ENCODE data around the gene CHST6.
"Not testable (repeated sequence)": the region's sequence is repeated elsewhere in the genome, so short reads cannot be mapped to it uniquely, and the experiment has no call there.

The CHST6 gene

DNA sequence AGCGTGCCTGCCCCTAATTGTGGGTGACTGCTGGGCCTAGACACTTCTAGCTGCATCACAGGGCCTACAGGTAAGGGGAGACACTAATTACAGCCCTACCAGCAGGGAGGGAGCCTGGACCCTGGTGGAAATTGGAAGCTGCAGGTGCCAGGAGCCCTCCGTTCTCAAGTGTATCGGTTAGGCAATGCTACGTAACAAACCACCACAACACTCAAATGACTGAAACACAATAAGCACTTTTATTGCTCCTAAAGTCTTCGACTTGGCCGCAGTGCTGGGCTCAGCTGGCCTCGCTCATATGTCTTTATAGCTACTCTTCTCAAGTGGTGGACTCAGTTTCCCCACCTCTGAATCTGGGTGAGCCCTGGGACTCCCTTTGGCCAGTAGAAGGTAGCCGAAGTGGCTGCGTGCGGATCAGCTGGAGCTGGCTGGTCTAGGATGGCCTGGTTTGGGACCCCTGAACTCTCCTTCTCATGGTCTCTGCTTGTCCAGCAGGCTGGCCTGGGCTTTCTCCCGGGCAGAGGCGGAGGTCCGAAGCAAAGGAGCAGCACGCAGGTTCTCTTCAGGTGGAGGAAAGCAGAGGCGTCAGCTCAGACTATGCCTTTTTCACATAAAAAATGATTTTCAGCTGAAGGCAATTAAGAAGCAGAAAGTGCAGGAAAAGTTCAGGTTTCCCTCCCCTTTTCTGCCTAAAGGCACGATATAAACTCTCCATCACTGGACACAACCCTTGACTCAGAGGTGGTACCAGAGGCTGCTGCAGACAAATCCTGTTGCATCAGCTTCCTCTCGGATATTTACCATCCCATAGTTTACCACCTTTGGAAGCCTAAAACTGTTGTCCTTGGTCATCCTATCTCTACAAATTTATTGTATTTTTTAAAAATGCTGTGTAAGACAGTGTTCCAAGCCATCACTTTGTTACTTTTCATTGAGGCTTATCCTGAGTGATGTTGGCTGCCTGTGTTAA lies 22.0 kb downstream of the CHST6 start:
- DNase-seq = no peak

DNA sequence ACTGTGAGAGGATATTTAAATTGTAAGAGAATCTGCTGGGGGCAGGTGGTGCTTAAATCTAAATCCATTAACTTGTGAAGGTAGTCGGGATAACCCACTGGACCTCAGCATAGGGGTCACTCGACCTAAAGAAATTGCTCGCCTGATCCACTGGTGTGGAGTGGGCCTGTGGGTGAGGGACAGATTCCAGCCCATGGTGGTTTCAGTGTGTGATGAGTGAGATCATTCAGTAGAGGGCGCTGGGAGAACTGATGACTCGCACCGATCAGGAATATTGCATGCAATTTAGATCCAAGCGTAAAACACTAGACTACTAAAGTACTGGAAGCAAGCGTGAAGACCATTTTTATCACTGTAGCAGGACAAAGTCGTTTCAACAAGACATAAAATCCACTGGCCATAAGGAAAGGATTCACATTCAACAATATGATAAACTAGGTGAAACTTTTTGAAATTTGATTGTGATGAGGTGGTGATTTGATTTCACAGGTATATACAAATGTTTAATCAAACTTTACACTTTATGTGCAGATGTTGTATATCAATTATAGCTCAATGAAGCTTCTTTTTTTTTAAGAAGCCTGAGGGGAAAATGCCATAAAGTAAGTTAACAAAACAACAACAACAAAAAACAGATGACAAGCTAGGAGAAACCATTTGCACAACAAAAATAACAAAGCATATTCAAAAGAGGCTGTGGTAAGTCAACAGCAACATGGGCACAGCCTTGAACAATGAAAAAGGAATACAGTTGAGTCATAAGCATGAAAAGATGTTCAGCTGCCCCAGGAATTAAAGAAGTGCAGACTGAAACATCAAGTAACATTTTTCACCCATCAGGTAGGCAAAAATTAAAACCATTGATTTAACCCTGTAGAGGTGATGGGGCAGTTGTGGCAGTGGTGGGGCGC lies 23.3 kb downstream of the CHST6 start:
- DNase-seq = peak; percentile 27 to 37

DNA sequence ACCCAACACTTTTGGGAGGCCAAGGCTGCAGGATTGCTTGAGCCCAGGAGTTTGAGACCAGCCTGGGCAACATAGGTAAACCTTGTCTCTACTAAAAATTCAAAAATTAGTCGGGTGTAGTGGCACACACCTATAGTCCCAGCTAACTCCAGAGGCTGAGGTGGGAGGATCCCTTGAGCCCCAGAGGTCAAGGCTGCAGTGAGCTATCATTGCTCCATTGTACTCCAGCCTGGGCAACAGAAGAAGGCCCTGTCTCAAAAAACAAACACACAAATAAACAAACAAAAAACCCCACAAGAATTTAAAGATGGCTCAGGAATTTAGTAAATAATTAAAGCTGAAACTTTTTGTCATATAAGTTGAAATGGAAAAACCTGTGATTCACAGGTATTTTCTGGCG lies 28.5 kb downstream of the CHST6 start:
- DNase-seq = no peak

DNA sequence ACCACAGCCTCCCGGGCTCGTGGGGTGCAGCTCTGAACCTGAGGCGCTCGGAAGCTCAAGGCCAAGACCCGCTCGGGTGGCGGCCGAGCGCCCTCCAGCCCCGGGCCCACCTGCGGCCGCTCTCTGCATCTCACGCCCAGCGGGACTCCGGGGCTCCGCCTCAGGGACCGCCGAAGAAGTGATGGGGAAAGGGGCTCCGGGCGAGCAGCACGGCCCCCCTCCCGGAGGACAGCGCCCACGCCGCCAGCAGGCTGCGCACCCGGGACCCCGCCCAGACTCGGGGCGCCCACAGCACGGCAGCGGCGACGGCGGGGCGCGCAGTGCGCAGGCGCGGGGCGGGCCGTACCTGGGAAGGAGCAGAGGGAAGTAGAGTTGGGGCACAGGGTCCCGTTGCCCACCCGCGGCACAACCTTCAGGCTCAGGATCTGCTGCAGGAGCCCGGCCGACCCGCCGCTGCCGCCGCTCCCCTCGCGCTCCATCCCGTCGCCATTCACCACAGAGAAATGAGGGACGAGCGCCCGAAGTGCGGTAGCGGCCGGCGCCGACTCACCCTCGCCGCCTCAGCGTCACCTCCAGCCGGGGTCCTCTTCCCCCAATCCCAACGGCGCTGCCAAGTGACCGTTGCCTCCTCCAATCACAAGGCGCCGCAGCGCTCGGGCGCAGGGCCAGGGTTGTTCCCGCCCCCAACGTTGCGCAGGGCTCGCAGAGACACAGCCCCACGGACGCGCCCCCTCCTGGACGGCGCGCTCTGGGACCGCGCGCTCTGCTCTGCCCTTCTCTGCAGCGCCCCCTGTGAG lies 30.9 kb downstream of the CHST6 start, which contains the start of gene TMEM170A:
TMEM170A (minus strand) TSS at position 568 of the 797 bp plus-strand sequence; CDS start at position 479, 89 bp downstream.
- peak; percentile 100 for DNase-seq

DNA sequence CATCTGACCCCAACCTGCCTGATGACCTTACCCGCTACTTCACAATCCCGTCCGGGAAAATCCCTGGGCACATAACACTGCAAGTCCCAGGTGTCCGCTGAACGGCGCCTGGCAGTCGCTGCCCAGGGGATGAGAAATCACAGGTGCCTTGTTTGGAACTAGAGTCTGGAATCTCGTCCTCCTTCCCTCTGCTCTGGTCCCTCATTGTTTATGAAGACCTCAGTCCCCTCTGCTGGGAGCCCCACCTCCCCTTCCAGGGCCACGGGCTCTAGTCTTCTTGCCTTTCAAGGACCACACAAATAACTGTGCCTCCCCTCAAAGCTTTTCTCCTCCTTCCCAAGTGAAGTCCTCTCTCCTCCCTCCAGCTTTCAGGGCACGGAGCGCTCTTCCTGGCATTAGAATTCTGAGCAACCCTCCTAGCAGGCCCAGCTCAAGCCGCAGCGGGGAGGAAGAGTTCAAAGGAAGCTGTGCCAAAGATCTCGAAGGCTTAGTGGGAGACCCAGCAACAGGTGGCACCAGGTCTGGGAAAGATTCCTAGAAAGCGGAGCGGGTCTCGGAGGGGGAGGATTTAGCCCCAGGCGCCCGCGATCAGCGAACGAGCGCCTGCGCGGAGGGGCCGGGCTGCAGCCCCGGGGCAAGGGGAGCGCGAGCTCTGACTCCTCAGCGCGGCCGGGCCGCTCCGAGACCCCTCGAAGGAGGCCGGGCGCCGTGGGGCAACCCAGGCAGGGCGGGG lies 31.7 kb downstream of the CHST6 start:
- peak; percentile 44 to 45 for DNase-seq

DNA sequence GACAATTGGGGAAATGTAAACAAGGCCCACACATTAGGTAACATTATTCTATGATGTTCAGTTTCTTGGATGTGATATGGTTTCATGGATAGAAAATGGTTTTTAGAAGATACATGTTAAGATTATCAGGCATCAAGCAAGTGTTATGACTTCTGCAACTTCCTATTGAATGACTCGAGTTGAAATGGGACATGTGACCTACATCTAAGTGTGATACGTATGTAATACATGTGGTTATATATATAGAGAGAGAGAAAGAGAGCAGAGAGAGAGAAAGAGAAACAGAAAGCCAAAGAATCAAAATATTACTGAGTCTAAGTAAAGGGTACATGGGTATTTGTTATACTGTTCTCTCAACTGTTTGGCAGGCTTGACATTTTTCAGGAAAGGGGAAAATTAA lies 32.4 kb downstream of the CHST6 start:
- DNase-seq = no peak

DNA sequence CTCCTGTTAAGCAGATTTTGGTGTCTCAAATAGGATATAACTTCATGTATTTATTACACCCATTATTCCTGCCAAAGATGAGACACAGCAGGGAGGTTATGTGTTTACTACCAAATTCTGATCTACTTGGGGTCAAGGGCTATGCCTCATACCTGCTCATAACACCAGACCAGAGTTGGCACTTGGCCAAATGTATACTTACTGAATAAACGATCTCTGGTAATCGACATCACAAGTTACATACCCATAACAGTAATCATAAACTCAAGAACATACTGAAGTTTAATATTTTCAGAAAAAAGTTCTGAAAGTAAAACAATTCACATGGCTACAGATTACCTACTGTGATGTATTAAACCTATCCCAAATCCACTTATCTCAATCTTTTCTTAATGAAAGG lies 33.7 kb downstream of the CHST6 start:
- DNase-seq = no peak

DNA sequence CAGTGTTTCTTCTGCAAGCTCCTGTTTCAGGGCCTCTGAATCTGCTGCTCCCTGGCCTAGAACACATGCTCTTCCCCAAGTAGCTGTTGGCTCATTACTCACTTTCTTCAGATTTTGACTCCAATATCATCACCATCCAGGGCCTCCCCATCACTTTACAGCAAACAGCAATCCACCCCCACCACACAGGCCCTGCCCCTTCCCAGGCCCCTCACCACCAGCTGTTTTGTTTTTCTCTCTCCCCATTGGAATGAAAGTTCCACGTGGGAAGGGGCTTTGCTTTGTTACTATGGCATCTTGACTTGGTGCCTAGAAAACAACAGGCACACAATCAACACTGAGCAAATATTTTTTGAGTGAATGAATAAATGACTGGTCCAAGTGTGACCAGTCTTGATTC lies 34.8 kb downstream of the CHST6 start:
- DNase-seq = no peak

DNA sequence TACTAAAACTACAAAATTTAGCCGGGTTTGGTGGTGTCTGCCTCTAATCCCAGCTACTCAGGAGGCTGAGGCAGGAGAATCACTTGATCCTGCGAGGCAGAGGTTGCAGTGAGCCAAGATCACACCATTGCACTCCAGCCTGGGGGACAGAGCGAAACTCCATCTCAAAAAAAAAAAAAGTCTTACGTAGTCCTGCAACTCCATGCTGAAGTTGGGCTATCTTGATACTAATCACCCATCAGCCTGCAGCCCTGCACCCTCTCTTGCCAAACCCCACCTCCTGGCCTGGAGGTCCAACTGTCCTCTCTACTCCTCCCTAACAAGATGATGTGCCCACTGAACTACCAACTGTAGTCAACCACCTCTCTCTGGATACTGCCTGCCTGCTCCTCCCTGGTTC lies 35.5 kb downstream of the CHST6 start:
- DNase-seq = no peak

DNA sequence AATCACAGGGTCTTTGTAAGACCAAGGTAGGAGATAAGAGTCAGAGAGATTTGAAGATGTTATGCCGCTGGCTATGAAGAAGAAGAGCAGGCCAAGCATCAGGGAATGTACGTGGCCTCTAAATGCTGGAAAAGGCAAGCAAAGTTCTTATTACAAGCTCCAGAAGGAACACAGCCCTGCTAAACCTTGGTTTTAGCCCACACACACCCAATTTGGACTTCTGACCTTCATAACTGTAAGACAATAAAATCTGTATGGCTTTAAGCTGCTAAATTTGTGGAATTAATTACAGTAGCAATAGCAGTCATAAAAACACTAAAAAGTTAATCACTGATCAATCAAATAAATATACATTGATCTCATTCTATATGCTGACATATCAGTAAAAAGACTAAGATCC lies 36.8 kb downstream of the CHST6 start:
- DNase-seq = no peak

DNA sequence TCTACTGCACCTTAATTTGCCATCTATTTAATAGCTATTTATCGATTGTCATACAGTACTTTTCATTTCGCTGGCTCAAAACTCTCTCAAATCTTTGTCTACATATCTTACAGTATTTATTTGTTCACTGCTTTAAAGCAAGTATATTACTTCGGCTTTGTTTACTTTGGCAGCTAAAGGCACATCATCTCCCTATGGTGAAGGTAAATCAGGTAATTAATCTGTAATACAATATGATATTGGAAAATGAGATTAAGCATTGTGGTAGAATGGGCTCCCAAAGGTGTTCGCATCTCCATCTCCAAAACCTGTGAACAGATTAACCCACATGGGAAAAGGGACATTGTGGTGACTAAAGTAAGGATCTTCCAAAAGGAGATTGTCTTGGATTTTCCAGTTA lies 37.2 kb downstream of the CHST6 start:
- DNase-seq = no peak

DNA sequence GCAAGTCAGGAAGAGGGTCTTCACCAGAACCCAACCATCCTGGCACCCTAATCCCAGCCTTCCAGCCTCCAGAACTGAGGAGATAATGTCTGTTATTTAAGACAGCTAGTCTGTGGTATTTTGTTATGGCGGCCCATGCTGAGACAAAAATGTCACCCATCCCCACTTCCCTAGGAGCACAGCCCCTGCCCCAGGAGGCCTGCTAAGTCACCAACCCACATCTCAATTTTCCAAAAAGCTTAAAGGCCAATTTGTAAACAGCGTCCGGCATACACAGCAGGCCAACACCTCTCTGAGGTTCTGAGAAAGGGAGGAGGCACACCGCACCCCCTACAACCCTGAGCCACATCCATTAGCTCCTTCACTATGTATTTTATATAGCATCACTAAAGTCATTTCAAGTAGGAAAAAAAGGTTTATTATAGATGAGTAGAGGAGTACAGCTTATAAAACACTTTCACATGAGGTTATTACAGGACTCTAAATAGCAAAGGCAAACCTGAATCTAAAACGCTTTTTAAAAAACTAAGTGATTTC lies 37.7 kb downstream of the CHST6 start:
- no peak for DNase-seq

DNA sequence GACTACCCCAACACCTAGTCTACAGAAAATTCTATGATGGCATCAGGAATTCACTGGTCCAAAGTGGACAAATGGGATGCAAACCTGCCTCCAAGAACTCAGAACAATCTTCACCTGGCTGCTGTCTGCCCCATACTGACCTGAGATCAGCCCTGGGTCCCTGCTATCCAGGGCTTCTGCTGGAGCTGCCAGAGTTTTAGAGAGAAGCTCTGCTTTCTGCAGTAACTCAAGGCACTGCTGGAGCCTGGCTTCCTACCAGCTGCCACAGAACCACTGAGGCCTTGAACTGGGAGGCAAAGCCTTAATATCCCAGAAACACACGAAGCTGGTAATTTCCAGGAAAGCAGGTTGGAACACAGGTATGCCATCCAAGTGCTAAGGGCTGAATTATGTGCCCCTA lies 38.3 kb downstream of the CHST6 start:
- DNase-seq = no peak

DNA sequence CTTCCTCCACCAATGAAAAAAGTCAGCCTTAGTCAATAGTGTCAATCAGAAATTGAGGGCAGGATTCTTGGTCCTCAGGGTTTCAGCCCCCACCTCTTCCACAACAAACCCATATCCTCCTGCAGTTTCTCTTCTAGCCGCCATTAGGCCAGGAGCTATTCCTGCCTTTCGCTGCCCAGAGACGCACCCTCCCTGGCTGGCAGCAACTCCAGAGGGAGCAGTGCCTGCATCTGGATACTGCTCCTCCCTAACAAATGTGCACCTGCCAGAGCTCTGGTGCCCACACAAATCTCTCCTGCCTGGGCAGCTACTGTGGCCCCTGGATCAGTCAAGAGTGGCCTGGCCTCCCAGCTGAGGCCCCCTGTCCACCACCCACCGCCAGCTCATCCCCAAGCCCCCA lies 38.8 kb downstream of the CHST6 start:
- DNase-seq = not testable (repeated sequence)

DNA sequence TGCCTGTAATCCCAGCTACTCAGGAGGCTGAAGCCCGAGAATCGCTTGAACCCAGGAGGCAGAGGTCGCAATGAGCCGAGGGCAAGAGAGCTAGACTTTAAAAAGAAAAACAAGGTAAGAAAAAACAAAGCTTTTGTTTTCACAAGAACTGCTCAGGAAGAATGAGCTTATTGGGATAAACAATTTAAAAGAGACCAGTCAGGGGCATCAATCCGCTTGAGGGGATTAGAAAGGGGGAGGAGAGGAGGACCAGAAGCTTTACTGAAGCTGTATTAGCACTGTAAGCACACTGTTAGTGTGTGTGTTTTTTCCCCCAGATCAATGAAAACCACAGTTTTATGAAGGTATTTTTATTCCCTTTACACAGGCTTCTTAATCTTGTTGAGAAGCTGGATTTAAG lies 39.6 kb downstream of the CHST6 start:
- no peak for DNase-seq

DNA sequence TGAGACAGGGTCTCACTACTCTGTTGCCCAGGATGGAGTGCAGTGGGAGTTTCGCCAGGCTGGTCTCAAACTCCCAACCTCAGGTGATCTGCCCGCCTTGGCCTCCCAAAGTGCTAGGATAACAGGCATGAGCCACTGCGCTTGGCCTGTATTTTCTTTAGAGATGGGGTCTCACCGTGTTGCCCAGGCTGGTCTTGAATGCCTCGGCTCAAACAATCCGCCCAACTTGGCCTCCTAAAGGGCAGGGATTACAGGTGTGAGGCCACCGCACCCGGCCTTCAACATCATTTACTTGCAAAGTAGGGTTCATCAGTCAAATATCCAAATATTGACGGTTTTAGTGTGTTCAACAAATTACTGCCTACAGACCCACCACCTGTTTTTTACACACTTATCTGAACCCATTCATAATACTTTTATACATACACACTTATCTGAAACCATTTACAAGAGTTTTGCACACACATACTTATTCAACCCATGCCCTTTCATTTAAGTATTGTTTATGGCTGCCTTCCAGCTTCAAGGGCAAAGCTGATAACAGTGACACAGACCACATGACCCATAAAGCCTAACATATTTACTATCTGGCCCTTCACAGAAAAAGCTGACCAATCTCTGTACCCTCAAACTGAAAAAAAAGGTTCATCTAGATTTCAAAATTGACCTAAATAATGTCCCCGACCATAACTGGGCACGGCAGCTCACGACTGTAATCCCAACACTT lies 42.6 kb downstream of the CHST6 start:
- no peak for DNase-seq

DNA sequence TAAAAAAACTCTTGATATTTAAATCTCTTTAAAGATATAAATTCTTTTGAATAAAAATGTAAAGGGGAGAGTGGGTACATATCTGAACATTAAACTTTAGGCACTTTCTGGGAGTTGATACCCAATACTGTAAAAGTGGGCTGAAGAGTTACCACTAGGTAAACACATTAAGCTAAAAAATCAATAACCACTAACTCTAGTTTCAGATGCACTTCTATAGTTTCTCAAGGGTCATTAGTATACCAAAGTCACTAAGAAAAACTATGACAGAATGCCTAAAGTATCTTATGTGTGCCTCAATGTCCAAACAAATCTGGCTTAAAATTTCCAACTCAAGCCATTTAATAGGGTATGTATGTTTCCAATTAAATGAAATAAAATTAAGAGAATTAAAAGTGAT lies 48.8 kb downstream of the CHST6 start:
- no peak for DNase-seq

DNA sequence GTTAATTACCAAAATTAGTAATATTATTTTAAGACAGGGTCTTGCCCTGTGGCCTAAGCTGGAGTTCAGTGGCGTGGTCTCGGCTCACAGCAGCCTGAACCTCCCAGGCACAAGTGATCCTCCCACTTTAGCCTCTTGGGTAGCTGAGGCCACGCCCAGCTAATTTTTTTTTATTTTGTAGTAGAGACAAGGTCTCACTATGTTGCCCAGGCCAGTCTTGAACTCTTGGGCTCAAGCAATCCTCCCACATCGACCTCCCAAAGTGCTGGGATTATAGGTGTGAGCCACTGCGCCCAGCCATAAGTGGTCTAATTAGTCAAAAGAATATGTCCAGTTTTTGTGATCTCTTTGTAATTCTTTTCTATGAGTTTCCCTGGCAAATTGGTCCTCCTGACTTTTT lies 49.9 kb downstream of the CHST6 start:
- DNase-seq = no peak

DNA sequence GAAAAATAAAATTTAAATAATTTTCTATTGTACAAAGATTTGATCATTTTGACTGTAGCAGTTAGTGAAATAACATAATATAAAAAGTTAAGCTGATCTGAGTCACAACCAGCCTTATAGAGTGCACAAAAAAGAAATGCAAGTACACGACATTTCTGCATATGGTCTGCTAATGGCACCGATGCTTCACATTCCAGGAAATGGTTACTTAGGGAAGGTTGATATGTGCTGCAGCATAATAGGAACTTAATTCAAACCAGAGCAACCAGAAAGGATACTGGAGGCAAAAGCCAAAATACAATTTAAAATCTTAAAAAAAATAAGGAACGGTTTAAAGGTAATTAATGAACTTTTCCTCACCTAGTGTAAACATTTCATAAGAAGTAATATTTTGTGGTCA lies 51.9 kb downstream of the CHST6 start:
- DNase-seq = no peak

DNA sequence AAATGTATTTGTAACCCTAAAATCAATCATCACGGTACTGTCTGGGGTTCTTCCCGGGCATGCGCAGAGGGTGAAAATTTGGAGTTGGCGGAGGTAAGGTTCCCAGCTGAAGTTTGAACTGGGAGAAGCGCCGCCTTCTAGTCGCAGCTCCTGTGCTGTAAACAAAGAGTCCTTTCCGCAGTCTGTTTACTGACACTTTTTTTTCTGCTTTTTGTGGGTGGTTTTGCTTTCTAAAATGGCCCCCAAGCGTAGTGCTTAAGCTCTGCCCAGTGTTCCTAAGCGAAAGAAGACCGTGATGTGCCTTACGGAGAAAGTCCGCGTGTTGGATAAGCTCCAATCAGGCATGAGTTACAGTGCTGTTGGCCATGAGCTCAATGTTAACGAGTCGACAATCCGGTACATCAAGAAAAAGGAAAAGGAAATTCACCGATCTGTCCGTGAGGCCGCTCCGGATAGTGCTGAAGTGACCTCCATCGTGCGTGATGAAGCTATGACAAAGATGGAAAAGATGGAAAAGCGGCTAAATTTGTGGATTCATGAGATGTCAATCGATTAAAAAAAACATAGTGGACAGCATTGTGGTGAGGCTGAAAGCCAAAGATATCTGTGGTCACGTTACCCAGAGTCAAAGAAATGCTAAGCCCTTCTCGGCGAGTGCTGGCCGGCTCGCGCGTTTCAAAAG lies 61.4 kb downstream of the CHST6 start:
- DNase-seq = peak in 1 of 2 donors; percentile 4
